ENCODE results near the gene UST.
"Not testable (repeated sequence)": the region's sequence is repeated elsewhere in the genome, so short reads cannot be mapped to it uniquely, and the experiment has no call there.

UST gene

GRCh38 chr6:149098700-149099276, 352.0 kb downstream of the UST start:
- no peaks in the 10 kb centered on the region for H3K36me3 ChIP-seq (ENCODE audit: insufficient read depth, low read length)
- no peaks in the 10 kb centered on the region for H4K20me1 ChIP-seq (ENCODE audit: insufficient read depth, low read length, poor library complexity, severe bottlenecking)
- H3F3A ChIP-seq (ENCODE audit: low read depth) = no peaks in the 10 kb centered on the region
- no peak for TF ChIP-seq EZH2phosphoT487 (IDR thresholded peaks at IDR 0.05; ENCODE audit: borderline replicate concordance)
- no peak for TF ChIP-seq CTCF (conservative IDR thresholded peaks at IDR 0.05; ENCODE audit: low read length)
- peaks cover 9% of the 10 kb centered on the region for H3K4me1 ChIP-seq (ENCODE audit: insufficient read depth, low read length, poor library complexity, severe bottlenecking)
- no peak overlapping the region for H3K4me3 ChIP-seq (ENCODE audit: low read length, poor library complexity, severe bottlenecking)
- no peak overlapping the region for H3K9ac ChIP-seq (ENCODE audit: low read depth, low read length, poor library complexity, severe bottlenecking)
- no peaks in the 10 kb centered on the region for H3K79me2 ChIP-seq (ENCODE audit: insufficient read depth, low read length)
- no peaks in the 10 kb centered on the region for H3K9me2 ChIP-seq (replicated peaks; ENCODE audit: low read depth, low read length)
- no peak overlapping the region for H2AFZ ChIP-seq (ENCODE audit: low read length)
- no peak overlapping the region for H3K4me2 ChIP-seq (ENCODE audit: low read depth, low read length, poor library complexity, severe bottlenecking)
- peaks cover 26% of the 10 kb centered on the region for H3K9me3 ChIP-seq (ENCODE audit: insufficient read depth, low read depth, low read length)
- peaks cover 3% of the 10 kb centered on the region for H3K27me3 ChIP-seq (ENCODE audit: insufficient read depth, low read length, poor library complexity, severe bottlenecking)

- Histone ChIP-seq H3K36me3 (ENCODE audit: insufficient read depth, low read length) (no peaks in the 10 kb centered on the region), H3K9ac (ENCODE audit: low read depth, low read length, poor library complexity, severe bottlenecking) (no peak overlapping the region), H3K4me3 (ENCODE audit: low read length, poor library complexity, severe bottlenecking) (no peak overlapping the region), H3K9me3 (ENCODE audit: insufficient read depth, low read depth, low read length) (peaks cover 24% of the 10 kb centered on the region), H4K20me1 (ENCODE audit: insufficient read depth, low read length, poor library complexity, severe bottlenecking) (no peaks in the 10 kb centered on the region), H3K9me2 (replicated peaks; ENCODE audit: low read depth, low read length) (no peaks in the 10 kb centered on the region), H3K4me1 (ENCODE audit: insufficient read depth, low read length, poor library complexity, severe bottlenecking) (no peaks in the 10 kb centered on the region), H3K79me2 (ENCODE audit: insufficient read depth, low read length) (no peaks in the 10 kb centered on the region), H3F3A (ENCODE audit: low read depth) (no peaks in the 10 kb centered on the region; the same call in 1 of the 2 replicates), H3K4me2 (ENCODE audit: low read depth, low read length, poor library complexity, severe bottlenecking) (no peak overlapping the region), H2AFZ (ENCODE audit: low read length) (no peak overlapping the region), H3K27me3 (ENCODE audit: insufficient read depth, low read length, poor library complexity, severe bottlenecking) (peaks cover 3% of the 10 kb centered on the region)
- TF ChIP-seq CTCF (conservative IDR thresholded peaks at IDR 0.05; ENCODE audit: low read length) (no peak), EZH2phosphoT487 (IDR thresholded peaks at IDR 0.05; ENCODE audit: borderline replicate concordance) (no peak)
Measured at GRCh38 chr6:149102324-149102723, 355.5 kb downstream of the UST start.

DNA sequence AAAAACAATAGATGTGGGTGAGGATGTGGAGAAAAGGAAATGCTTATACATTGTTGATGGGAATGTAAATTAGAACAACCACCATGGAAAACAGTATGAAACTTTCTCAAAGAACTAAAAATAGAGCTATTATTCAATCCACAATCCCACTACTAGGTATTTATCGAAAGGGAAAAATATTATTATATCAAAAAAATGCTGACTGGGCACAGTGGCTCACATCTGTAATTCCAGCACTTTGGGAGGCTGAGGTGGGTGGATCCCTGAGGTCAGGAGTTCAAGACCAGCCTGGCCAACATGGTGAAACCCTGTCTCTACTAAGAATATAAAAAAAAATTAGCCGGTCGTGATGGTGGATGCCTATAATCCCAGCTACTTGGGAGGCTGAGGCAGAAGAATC, 357.1 kb downstream of the UST start:
- H3K9ac ChIP-seq (ENCODE audit: low read depth, low read length, poor library complexity, severe bottlenecking); H3K4me2 ChIP-seq (ENCODE audit: low read depth, low read length, poor library complexity, severe bottlenecking); H3K79me2 ChIP-seq (ENCODE audit: insufficient read depth, low read length); H3F3A ChIP-seq (ENCODE audit: low read depth); H2AFZ ChIP-seq (ENCODE audit: low read length); H3K9me3 ChIP-seq (ENCODE audit: insufficient read depth, low read depth, low read length); H3K36me3 ChIP-seq (ENCODE audit: insufficient read depth, low read length); H3K27me3 ChIP-seq (ENCODE audit: insufficient read depth, low read length, poor library complexity, severe bottlenecking); H3K4me3 ChIP-seq (ENCODE audit: low read length, poor library complexity, severe bottlenecking); H3K9me2 ChIP-seq (replicated peaks; ENCODE audit: low read depth, low read length); H3K4me1 ChIP-seq (ENCODE audit: insufficient read depth, low read length, poor library complexity, severe bottlenecking); H4K20me1 ChIP-seq (ENCODE audit: insufficient read depth, low read length, poor library complexity, severe bottlenecking): not testable (repeated sequence)

- H3K9me3 ChIP-seq (ENCODE audit: insufficient read depth, low read depth, low read length) = no peaks in the 10 kb centered on the region
- H2AFZ ChIP-seq (ENCODE audit: low read length) = no peak overlapping the region
- no peaks in the 10 kb centered on the region for H3K27me3 ChIP-seq (ENCODE audit: insufficient read depth, low read length, poor library complexity, severe bottlenecking)
- H3F3A ChIP-seq (ENCODE audit: low read depth) = no peaks in the 10 kb centered on the region; the same call in 1 of the 2 replicates
- no peaks in the 10 kb centered on the region for H4K20me1 ChIP-seq (ENCODE audit: insufficient read depth, low read length, poor library complexity, severe bottlenecking)
- H3K79me2 ChIP-seq (ENCODE audit: insufficient read depth, low read length) = no peaks in the 10 kb centered on the region
- no peak for TF ChIP-seq EZH2phosphoT487 (IDR thresholded peaks at IDR 0.05; ENCODE audit: borderline replicate concordance)
- TF ChIP-seq CTCF (conservative IDR thresholded peaks at IDR 0.05; ENCODE audit: low read length) = no peak
- no peaks in the 10 kb centered on the region for H3K4me1 ChIP-seq (ENCODE audit: insufficient read depth, low read length, poor library complexity, severe bottlenecking)
- H3K4me2 ChIP-seq (ENCODE audit: low read depth, low read length, poor library complexity, severe bottlenecking) = no peak overlapping the region
- no peak overlapping the region for H3K9ac ChIP-seq (ENCODE audit: low read depth, low read length, poor library complexity, severe bottlenecking)
- no peaks in the 10 kb centered on the region for H3K36me3 ChIP-seq (ENCODE audit: insufficient read depth, low read length)
- H3K9me2 ChIP-seq (replicated peaks; ENCODE audit: low read depth, low read length) = no peaks in the 10 kb centered on the region
- H3K4me3 ChIP-seq (ENCODE audit: low read length, poor library complexity, severe bottlenecking) = no peak overlapping the region
Measured at GRCh38 chr6:149107520-149107919, 360.7 kb downstream of the UST start.

All from Loucy (cell line).